ENCODE results near the gene PRIM1.

DNA sequence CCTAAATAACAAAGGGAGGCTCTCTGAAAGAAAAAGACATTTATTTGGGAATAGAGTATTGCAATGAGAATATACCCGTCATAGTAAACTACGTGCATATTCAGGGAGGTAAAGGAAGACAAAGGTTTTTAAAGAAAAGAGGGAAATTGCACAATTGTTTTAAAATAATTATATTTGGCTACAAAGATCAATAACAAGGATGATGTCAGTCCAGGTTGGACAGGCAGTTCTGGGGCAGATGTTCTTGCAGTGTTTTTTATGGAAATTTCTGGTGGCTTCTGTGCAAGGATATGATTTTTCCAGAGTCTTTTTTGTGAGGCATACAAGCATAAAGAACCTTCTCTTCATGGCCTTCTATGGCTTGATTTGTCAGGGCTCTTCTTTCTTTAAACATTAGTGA is 40.6 kb upstream of the PRIM1 start:
- TF ChIP-seq, protein P1, sequence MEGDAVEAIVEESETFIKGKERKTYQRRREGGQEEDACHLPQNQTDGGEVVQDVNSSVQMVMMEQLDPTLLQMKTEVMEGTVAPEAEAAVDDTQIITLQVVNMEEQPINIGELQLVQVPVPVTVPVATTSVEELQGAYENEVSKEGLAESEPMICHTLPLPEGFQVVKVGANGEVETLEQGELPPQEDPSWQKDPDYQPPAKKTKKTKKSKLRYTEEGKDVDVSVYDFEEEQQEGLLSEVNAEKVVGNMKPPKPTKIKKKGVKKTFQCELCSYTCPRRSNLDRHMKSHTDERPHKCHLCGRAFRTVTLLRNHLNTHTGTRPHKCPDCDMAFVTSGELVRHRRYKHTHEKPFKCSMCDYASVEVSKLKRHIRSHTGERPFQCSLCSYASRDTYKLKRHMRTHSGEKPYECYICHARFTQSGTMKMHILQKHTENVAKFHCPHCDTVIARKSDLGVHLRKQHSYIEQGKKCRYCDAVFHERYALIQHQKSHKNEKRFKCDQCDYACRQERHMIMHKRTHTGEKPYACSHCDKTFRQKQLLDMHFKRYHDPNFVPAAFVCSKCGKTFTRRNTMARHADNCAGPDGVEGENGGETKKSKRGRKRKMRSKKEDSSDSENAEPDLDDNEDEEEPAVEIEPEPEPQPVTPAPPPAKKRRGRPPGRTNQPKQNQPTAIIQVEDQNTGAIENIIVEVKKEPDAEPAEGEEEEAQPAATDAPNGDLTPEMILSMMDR (IDR thresholded peaks at IDR 0.05) = no peak
- TF ChIP-seq POLR2A (IDR thresholded peaks at IDR 0.05) = no peak
